RWPE1 (cell line): ENCODE data around the gene UBL4A.
A peak's percentile ranks its signal among the peaks of the same experiment; 100 is the strongest.

ENCODE experiments used
- CTCF ChIA-PET: fragments of 350-600 bp; sonication (Branson Sonifier 250); formaldehyde crosslinking; extraction: SDS; loops from one replicate; lab custom pipeline; 2021; lab: Yijun Ruan, JAX
- POLR2A ChIA-PET: fragments of 400-600 bp; formaldehyde crosslinking; extraction: SDS; loops from one replicate; lab custom pipeline; 2020; ENCODE audit warnings: antibody characterized with exemption; ENCODE audit not compliant: low non-redundant PET; lab: Yijun Ruan, JAX
- DNase-seq: peaks from one replicate; pipeline ENCODE4 v3.0.0; 2012; ENCODE audit warnings: low spot score
- H3K27ac ChIP-seq: fragments of 450-650 bp; 2 replicates; pipeline ENCODE4 v1.5.1; 2017
- CTCF ChIP-seq: fragments of 450-650 bp; conservative IDR thresholded peaks from 2 replicates; pipeline ENCODE4 v1.5.1; 2017; ENCODE audit warnings: low read depth, mild to moderate bottlenecking

UBL4A gene

GRCh38 chrX:154490021-154490413 lies 3.6 kb upstream of the UBL4A start:
- H3K27ac ChIP-seq = peak overlapping the region; percentile 83
- no peak for TF ChIP-seq CTCF
- CTCF ChIA-PET = interaction anchor here (0.9 kb wide), 1 partner anchor 116 kb away, joined by 3 read pairs; no protein-coding TSS in a partner anchor
- POLR2A ChIA-PET = interaction anchor here (0.9 to 1.6 kb wide), 2 partner anchors 26 to 37 kb away, joined by 3 to 5 read pairs; partner anchors contain the start of gene FAM3A
- no peak for DNase-seq

GRCh38 chrX:154489182-154489581 lies 2.8 kb upstream of the UBL4A start:
- peak overlapping the region; percentile 83 for H3K27ac ChIP-seq
- POLR2A ChIA-PET = interaction anchor here (1.6 kb wide), 1 partner anchor 38 kb away, joined by 5 read pairs; no protein-coding TSS in a partner anchor
- no peak for DNase-seq
- no peak for TF ChIP-seq CTCF
- CTCF ChIA-PET = interaction anchor here (0.7 to 0.9 kb wide), 2 partner anchors 45 to 116 kb away, joined by 3 to 4 read pairs; no protein-coding TSS in a partner anchor

GRCh38 chrX:154488336-154489075 lies 2.1 kb upstream of the UBL4A start:
- DNase-seq = no peak
- ChIA-PET POLR2A (no interaction called here), CTCF (interaction anchor here (1.4 kb wide), 1 partner anchor 38 kb away, joined by 3 read pairs; no protein-coding TSS in a partner anchor)
- TF ChIP-seq CTCF = no peak
- H3K27ac ChIP-seq = peak overlapping the region; percentile 83

GRCh38 chrX:154487518-154488290 lies 1.3 kb upstream of the UBL4A start:
- no peak for TF ChIP-seq CTCF
- DNase-seq = no peak
- ChIA-PET CTCF (interaction anchor here (1.4 kb wide), 1 partner anchor 39 kb away, joined by 3 read pairs; no protein-coding TSS in a partner anchor), POLR2A (no interaction called here)
- H3K27ac ChIP-seq = peak overlapping the region; percentile 84

GRCh38 chrX:154486052-154486395 lies 391 bp downstream of the UBL4A start:
- TF ChIP-seq CTCF = no peak
- ChIA-PET CTCF (no interaction called here), POLR2A (interaction anchor here (0.6 kb wide), 1 partner anchor 51 kb away, joined by 5 read pairs; no protein-coding TSS in a partner anchor)
- peak overlapping the region; percentile 84 for H3K27ac ChIP-seq
- no peak for DNase-seq
